ENCODE measurements around the gene F11. TPM values are rescaled to one million over a fixed set of nuclear protein-coding genes. Genes with fewer than 3 reads are reported as not detected.

Gene F11
- total and polyA plus RNA-seq, 9 of the 15 experiments (the other 6 are each of a cell fraction or from before 2014, with no cell fraction given): not detected

DNA sequence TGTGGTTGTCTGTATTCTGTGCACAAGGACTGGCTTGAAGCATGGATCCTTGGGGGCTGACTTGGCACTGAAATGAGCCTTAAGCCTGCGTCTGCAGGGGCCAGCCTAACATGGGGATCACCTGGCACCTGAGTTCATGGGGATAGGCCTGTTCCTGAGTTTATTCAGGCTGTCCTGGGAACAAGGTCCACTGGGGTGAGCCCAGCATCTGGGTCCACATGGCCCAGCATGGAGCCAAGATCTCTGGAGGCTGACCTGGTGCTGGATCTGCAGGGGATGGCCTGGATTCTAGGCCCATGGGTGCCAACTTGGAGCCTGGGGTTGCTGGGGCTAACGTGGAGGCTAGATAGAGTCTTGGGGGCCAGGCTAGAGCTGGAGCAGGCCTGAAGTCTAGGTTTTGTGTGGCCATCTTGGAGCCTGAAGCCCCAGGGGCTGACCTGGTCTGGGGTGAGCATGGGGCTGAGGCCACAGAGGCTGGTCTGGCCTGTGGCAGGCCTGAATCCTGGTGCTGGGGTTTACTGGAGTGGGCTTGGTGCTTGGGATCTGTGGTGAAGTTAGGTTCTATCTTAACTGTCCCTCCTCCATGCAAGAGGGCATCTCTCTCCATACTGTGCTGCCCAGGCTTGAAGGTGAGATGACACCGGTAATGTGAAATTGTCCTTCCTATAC, 39.3 kb upstream of the F11 start:
- 3% methylated on average over 3 of the region's 3 CpGs for WGBS (ENCODE audit: insufficient coverage, low coverage, missing lambda C conversion rate)
- Histone ChIP-seq H3K4me3 (no peak overlapping the region), H3K4me2 (ENCODE audit: insufficient read depth, low read length) (no peak overlapping the region), H4K20me1 (replicated peaks; ENCODE audit: control insufficient read depth, insufficient read depth, low read length) (no peaks in the 10 kb centered on the region), H3K4me1 (replicated peaks in 1 of 2; ENCODE audit: control insufficient read depth in 2 of 2, insufficient read depth in 2 of 2, low read length in 2 of 2) (no peaks in the 10 kb centered on the region), H3K36me3 (ENCODE audit: control insufficient read depth, insufficient read depth, low read length) (no peaks in the 10 kb centered on the region), H2AFZ (ENCODE audit: low read depth, low read length) (no peak overlapping the region), H3K9ac (ENCODE audit: insufficient read depth in 1 of 2, low read depth in 2 of 2, low read length in 2 of 2) (no peak overlapping the region), H3K9me3 (replicated peaks; ENCODE audit: control insufficient read depth, insufficient read depth, low read depth, low read length) (peaks cover 2% of the 10 kb centered on the region; the same call in 1 of the 2 replicates), H3K27me3 (ENCODE audit: control insufficient read depth in 2 of 2, insufficient read depth in 2 of 2, low read length in 2 of 2) (no peaks in the 10 kb centered on the region), H3K27ac (ENCODE audit: extremely low read depth, low read depth, low read length) (no peak overlapping the region), H3K79me2 (ENCODE audit: control insufficient read depth, insufficient read depth, low read length) (no peaks in the 10 kb centered on the region), H3K9me1 (ENCODE audit: control insufficient read depth, insufficient read depth, low read length) (no peaks in the 10 kb centered on the region)
- FAIRE-seq (no peak), DNase-seq (ENCODE audit: extremely low read depth in 1 of 4, low spot score in 3 of 4) (no peak), ATAC-seq (no peak)
- CTCF ChIA-PET (ENCODE audit: low intra/inter-chr PET ratio): no interaction called here
- TF ChIP-seq TCF3 (CRISPR knock-in tag; IDR thresholded peaks at IDR 0.05) (no peak), TEAD4 (IDR thresholded peaks at IDR 0.05; ENCODE audit: low read length) (no peak), TEAD4 (CRISPR knock-in tag; IDR thresholded peaks at IDR 0.05; ENCODE audit: borderline replicate concordance) (no peak), MAFK (IDR thresholded peaks at IDR 0.05; ENCODE audit: low read length) (no peak), SPI1 (IDR thresholded peaks at IDR 0.05; ENCODE audit: borderline replicate concordance, low read depth, low read length) (no peak), PHB (CRISPR knock-in tag; IDR thresholded peaks at IDR 0.05) (no peak), POU5F1 (IDR thresholded peaks at IDR 0.05; ENCODE audit: borderline replicate concordance, low read depth, low read length, partially characterized antibody) (no peak), ZNF274 (IDR thresholded peaks at IDR 0.05; ENCODE audit: borderline replicate concordance, low read depth, low read length) (no peak), CSDE1 (IDR thresholded peaks at IDR 0.05) (no peak), MTA2 (IDR thresholded peaks at IDR 0.05; ENCODE audit: low read depth) (no peak)
- BruUV-seq (replicated peaks): no TSS peak
- intact Hi-C loops (cut with micrococcal nuclease): no loop called here
- POLR2A ChIA-PET: no interaction called here
- in situ Hi-C loops (cut with MboI): no loop called here
